ENCODE data around the gene PPP2R3C. TPM values are rescaled to one million over a fixed set of nuclear protein-coding genes. Genes with fewer than 3 reads are reported as not detected.

Gene PPP2R3C
- total RNA-seq, 1 experiment from 2014 or later = 13.3 TPM

- DNase-seq = no peak
- no peak overlapping the region for H3K4me2 ChIP-seq
- TF ChIP-seq EZH2 (IDR thresholded peaks at IDR 0.05; ENCODE audit: low read depth) (no peak), CTCF (conservative IDR thresholded peaks at IDR 0.05) (no peak)
- H3K4me1 ChIP-seq (replicated peaks; ENCODE audit: insufficient read depth) = no peaks in the 10 kb centered on the region
- H3F3A ChIP-seq (ENCODE audit: insufficient read depth, low read depth) = no peaks in the 10 kb centered on the region
- H3K27ac ChIP-seq = no peak overlapping the region
- ChIA-PET CTCF (no interaction called here), POLR2A (ENCODE audit: unreplicated experiment) (interaction anchor here (0.7 kb wide), 1 partner anchor 157 kb away, joined by 4 read pairs; no protein-coding TSS in a partner anchor)
- H3K79me2 ChIP-seq (ENCODE audit: low read depth) = no peaks in the 10 kb centered on the region
- H3K27me3 ChIP-seq (ENCODE audit: insufficient read depth, low read depth) = no peaks in the 10 kb centered on the region
- no TSS peak for BruUV-seq (replicated peaks)
- H3K36me3 ChIP-seq (ENCODE audit: low read depth) = no peaks in the 10 kb centered on the region
- intact Hi-C loops (cut with micrococcal nuclease; ENCODE audit: unreplicated experiment) = no loop called here
- no peak overlapping the region for H2AFZ ChIP-seq
- no peak overlapping the region for H3K4me3 ChIP-seq
- H3K9me2 ChIP-seq (ENCODE audit: insufficient read depth) = no peaks in the 10 kb centered on the region
- H4K20me1 ChIP-seq (ENCODE audit: insufficient read depth) = no peaks in the 10 kb centered on the region
- H3K9me3 ChIP-seq (ENCODE audit: insufficient read depth, low read depth) = no peaks in the 10 kb centered on the region
Observed at GRCh38 chr14:35085441-35085840, 36.3 kb downstream of the PPP2R3C start.

- no peak for DNase-seq
- POLR2A ChIA-PET (ENCODE audit: unreplicated experiment) = no interaction called here
- Histone ChIP-seq H3K27me3 (ENCODE audit: insufficient read depth, low read depth) (no peaks in the 10 kb centered on the region), H3K4me2 (no peak overlapping the region), H3K79me2 (ENCODE audit: low read depth) (no peaks in the 10 kb centered on the region), H3K36me3 (ENCODE audit: low read depth) (no peaks in the 10 kb centered on the region), H3K9me2 (ENCODE audit: insufficient read depth) (no peaks in the 10 kb centered on the region), H3F3A (ENCODE audit: insufficient read depth, low read depth) (no peaks in the 10 kb centered on the region), H2AFZ (no peak overlapping the region), H4K20me1 (ENCODE audit: insufficient read depth) (no peaks in the 10 kb centered on the region), H3K27ac (no peak overlapping the region), H3K4me3 (no peak overlapping the region), H3K4me1 (replicated peaks; ENCODE audit: insufficient read depth) (no peaks in the 10 kb centered on the region), H3K9me3 (ENCODE audit: insufficient read depth, low read depth) (no peaks in the 10 kb centered on the region)
- BruUV-seq (replicated peaks) = no TSS peak
- CTCF ChIA-PET = no interaction called here
- intact Hi-C loops (cut with micrococcal nuclease; ENCODE audit: unreplicated experiment) = no loop called here
- TF ChIP-seq CTCF (conservative IDR thresholded peaks at IDR 0.05) (no peak), EZH2 (IDR thresholded peaks at IDR 0.05; ENCODE audit: low read depth) (no peak)
Observed at GRCh38 chr14:35083530-35084150, 38.1 kb downstream of the PPP2R3C start.

GRCh38 chr14:35079742-35080141 lies 42.0 kb downstream of the PPP2R3C start:
- Histone ChIP-seq H3K4me3 (no peak overlapping the region), H2AFZ (no peak overlapping the region), H4K20me1 (ENCODE audit: insufficient read depth) (no peaks in the 10 kb centered on the region), H3K27me3 (ENCODE audit: insufficient read depth, low read depth) (no peaks in the 10 kb centered on the region), H3F3A (ENCODE audit: insufficient read depth, low read depth) (no peaks in the 10 kb centered on the region), H3K36me3 (ENCODE audit: low read depth) (no peaks in the 10 kb centered on the region), H3K79me2 (ENCODE audit: low read depth) (no peaks in the 10 kb centered on the region), H3K4me2 (no peak overlapping the region), H3K9me2 (ENCODE audit: insufficient read depth) (no peaks in the 10 kb centered on the region), H3K9me3 (ENCODE audit: insufficient read depth, low read depth) (no peaks in the 10 kb centered on the region), H3K4me1 (replicated peaks; ENCODE audit: insufficient read depth) (no peaks in the 10 kb centered on the region), H3K27ac (no peak overlapping the region)
- POLR2A ChIA-PET (ENCODE audit: unreplicated experiment) = no interaction called here
- intact Hi-C loops (cut with micrococcal nuclease; ENCODE audit: unreplicated experiment) = no loop called here
- no peak for TF ChIP-seq EZH2 (IDR thresholded peaks at IDR 0.05; ENCODE audit: low read depth)
- no peak for TF ChIP-seq CTCF (conservative IDR thresholded peaks at IDR 0.05)
- DNase-seq = no peak
- no TSS peak for BruUV-seq (replicated peaks)
- CTCF ChIA-PET = no interaction called here

All from PC-9 (cell line).